Heart left ventricle (tissue), 16 donors: Measurements from ENCODE around the gene CKS1B. TPM values are rescaled to one million over a fixed set of nuclear protein-coding genes. Genes with fewer than 3 reads are reported as not detected.

ENCODE experiments used
- ATAC-seq, 4 donors: fragments of 200-7000 bp; cut with Tn5 transposase; one replicate each; pipeline ENCODE4 v1.9.1; 2020 to 2022; ENCODE audit warnings: moderate library complexity in 4 of 4, mild to moderate bottlenecking in 3 of 4, moderate number of reproducible peaks in 1 of 4
- DNase-seq, 5 donors: peaks; one replicate each; pipeline ENCODE4 v3.0.0-alpha.2; 2020
- H3K27ac ChIP-seq, 12 donors: fragments of 200-600 bp; sonication (generic) in 4 of 12; one replicate each; pipeline versions ENCODE4 v1.5.0 to v1.8.0; 2016 to 2022; ENCODE audit warnings: mild to moderate bottlenecking in 2 of 12
- H3K27me3 ChIP-seq, 9 donors: fragments of 200-600 bp; sonication (generic) in 2 of 9; one replicate each; pipeline versions ENCODE4 v1.5.1 to v1.8.0; 2016 to 2022; ENCODE audit warnings: mild to moderate bottlenecking in 3 of 9
- H3K36me3 ChIP-seq, 9 donors: fragments of 200-600 bp; sonication (generic) in 2 of 9; one replicate each; pipeline versions ENCODE4 v1.5.0 to v1.8.0; 2018 to 2022; ENCODE audit warnings: mild to moderate bottlenecking in 2 of 9
- H3K4me1 ChIP-seq, 12 donors: fragments of 200-600 bp; sonication (generic) in 4 of 12; one replicate each; pipeline versions ENCODE4 v1.5.0 to v1.8.0; 2016 to 2022; ENCODE audit warnings: mild to moderate bottlenecking in 3 of 12
- H3K4me3 ChIP-seq, 12 donors: fragments of 200-600 bp; sonication (generic) in 4 of 12; one replicate each; pipeline versions ENCODE4 v1.5.0 to v1.8.0; 2017 to 2022; ENCODE audit warnings: mild to moderate bottlenecking in 9 of 12, moderate library complexity in 4 of 12
- H3K9me3 ChIP-seq, 12 donors: fragments of 200-600 bp; sonication (generic) in 4 of 12; one replicate each; pipeline versions ENCODE4 v1.5.0 to v1.8.0; 2016 to 2022; ENCODE audit warnings: mild to moderate bottlenecking in 1 of 12
- CTCF ChIP-seq, 12 donors: fragments of 200-600 bp; sonication (generic) in 4 of 12; IDR thresholded peaks; one replicate each; pipeline versions ENCODE4 v1.5.0 to v1.8.0; 2018 to 2022; ENCODE audit warnings: antibody characterized with exemption in 12 of 12, mild to moderate bottlenecking in 5 of 12
- POLR2A ChIP-seq, 2 donors: fragments of 450-650 bp; IDR thresholded peaks; one replicate each; pipeline ENCODE4 v1.6.1; 2017; ENCODE audit warnings: antibody characterized with exemption in 2 of 2, mild to moderate bottlenecking in 2 of 2, moderate library complexity in 2 of 2
- WGBS, 4 donors: extraction: QIAGEN DNeasy Blood & Tissue Kit in 2 of 4; methylation state at CpG; one replicate each; pipeline versions ENCODE4 v1.1.5 to v1.1.7; 2013 to 2018; 5-methylcytosine and 5-hydroxymethylcytosine counted together
- intact Hi-C, 10 donors: fragments of 100-400 bp; cut with DNase I; formaldehyde crosslinking; loops; one replicate each; pipeline versions ENCODE4 v1.11.1 to v1.14.2; 2022
- microRNA-seq, 4 donors: library from miRNA; unstranded; fragments of <30 nt; microRNA quantifications; one replicate each; pipeline versions ENCODE4 to v1.2.0, GENCODE V29; 2017 to 2020
- polyA plus RNA-seq, 2 donors: library from polyadenylated mRNA; stranded (reverse); fragments of 200-250 nt; gene quantifications; one replicate each; pipeline ENCODE4 v1.2.3, GENCODE V29; 2013
- total RNA-seq, 9 donors: library from RNA; depleted of rRNA in 2 of 9; stranded (reverse); fragments of >200 nt in 2 of 9; fragmentation: NEBNext Ultra II Directional in 3 of 9; extraction: Animal tissue kit (Norgen Biotek cat#: 25700) in 3 of 9; gene quantifications; one replicate each; pipeline versions ENCODE4 v1.1.0 to v1.2.4, GENCODE V29; 2016 to 2023
- donor health status: ischemic (EF 13 %, LVEDD 7.1; RV severe dilation, severe dysfunction).
- donor health status: healthy with polysubstance abuse.
- donor health status: DM: no; HTN: yes; CAD: no.
- donor health status: DM: no; HTN: no; CAD: no.
- donor health status: ischemic (EF 25% LVEDD 6.9; RV normal size, moderate dysfunction).
- donor health status: ischemic (EF 25% LVEDD 5.7; RV mildly dilated, moderate dysfunction).
- donor health status: healthy.
- donor health status: DM: yes; HTN: yes; CAD: no.
- donor health status: ischemic (EF 35%, LVEDD 5.7; RV mildly dilated, moderate dysfunction).
- donor health status: nonischemic (EF 11% LVEDD 7.7; RV severe dilation, severe dysfunction).
- donor health status: DM: yes; HTN: yes; CAD: no.
- donor health status: PGD.
- donor health status: ischemic (EF 29% LVEDD 5.4; RV normal size, mild dysfunction).
- donor health status: nonischemic (EF 23%, LVEDD 6.1; RV moderate dilation, normal function).

Gene CKS1B
- total and polyA plus RNA-seq, 11 donors = 6.8 to 48.9 (median 16.7) TPM

GRCh38 chr1:155024315-155024714 is 49.8 kb downstream of the CKS1B start:
- Histone ChIP-seq H3K4me3 (no peak overlapping the region), H3K27me3 (no peaks in the 10 kb centered on the region), H3K36me3 (no peaks in the 10 kb centered on the region), H3K27ac (no peak overlapping the region), H3K9me3 (no peaks in the 10 kb centered on the region), H3K4me1 (peaks cover 0 to 9% (median 0%) of the 10 kb centered on the region in 12 donors)
- ATAC-seq = no peak
- TF ChIP-seq CTCF (IDR thresholded peaks at IDR 0.05) (no peak), POLR2A (IDR thresholded peaks at IDR 0.05) (no peak)
- no peak for DNase-seq
- intact Hi-C loops = no loop called here
- WGBS, 4 donors = 86 to 90% (median 89%) methylated on average over 9 of the region's 9 CpGs

GRCh38 chr1:155026154-155026553 is 51.7 kb downstream of the CKS1B start:
- no peak for DNase-seq
- no peak for TF ChIP-seq POLR2A (IDR thresholded peaks at IDR 0.05)
- no peak for TF ChIP-seq CTCF (IDR thresholded peaks at IDR 0.05)
- H3K9me3 ChIP-seq = no peaks in the 10 kb centered on the region
- no peaks in the 10 kb centered on the region for H3K36me3 ChIP-seq
- no peak overlapping the region for H3K27ac ChIP-seq
- no peak for ATAC-seq
- peaks cover 0 to 9% (median 0%) of the 10 kb centered on the region in 12 donors for H3K4me1 ChIP-seq
- H3K27me3 ChIP-seq = no peaks in the 10 kb centered on the region
- intact Hi-C loops = no loop called here
- no peak overlapping the region for H3K4me3 ChIP-seq
- WGBS, 4 donors = 69 to 73% (median 70%) methylated on average over 6 to 9 of the region's 9 CpGs

- no peak for ATAC-seq
- H3K36me3 ChIP-seq = no peaks in the 10 kb centered on the region
- DNase-seq = no peak
- TF ChIP-seq CTCF (IDR thresholded peaks at IDR 0.05) (no peak), POLR2A (IDR thresholded peaks at IDR 0.05) (no peak)
- 86 to 100% (median 90%) methylated on average over 2 to 6 of the region's 6 CpGs for WGBS, 4 donors
- H3K4me3 ChIP-seq = no peak overlapping the region
- H3K4me1 ChIP-seq = peaks cover 0 to 9% (median 0%) of the 10 kb centered on the region in 12 donors
- intact Hi-C loops = no loop called here
- H3K27ac ChIP-seq = no peak overlapping the region
- no peaks in the 10 kb centered on the region for H3K9me3 ChIP-seq
- no peaks in the 10 kb centered on the region for H3K27me3 ChIP-seq
These were observed 52.1 kb downstream of the CKS1B start for GRCh38 chr1:155026588-155026987.

Small RNA genes within 50 kb of the gene (microRNA-seq; reads per million reads assigned to microRNA genes)
- gene MIR4258 = 0 reads per million in 4 donors

Other genes with a start within 250 kb of the CKS1B start
- gene KCNN3, start 104.4 kb upstream of the CKS1B start, total RNA-seq = 1 to 10 TPM; 1.0 to 4.6 (median 3.0) TPM
- under 1 TPM; 0.42 to 0.88 TPM for gene KCNN3, start 104.4 kb upstream of the CKS1B start, polyA plus RNA-seq
- 10 to 100 TPM; 12.8 to 50.8 (median 37.5) TPM for gene PMVK, start 38.0 kb upstream of the CKS1B start, total RNA-seq
- gene PMVK, start 38.0 kb upstream of the CKS1B start, polyA plus RNA-seq = 10 to 100 TPM; 47.1 to 52.1 TPM
- gene PBXIP1, start 18.6 kb upstream of the CKS1B start, total RNA-seq = 10 to 100 TPM; 38.2 to 70.4 (median 51.7) TPM
- 10 to 100 TPM; 36.9 to 38.2 TPM for gene PBXIP1, start 18.6 kb upstream of the CKS1B start, polyA plus RNA-seq
- 10 to 100 TPM; 10.7 to 19.2 (median 16.3) TPM for gene PYGO2, start 12.9 kb upstream of the CKS1B start, total RNA-seq
- 10 to 100 TPM in 1 of 2 donors, 1 to 10 TPM in 1; 9.7 to 18.0 TPM for gene PYGO2, start 12.9 kb upstream of the CKS1B start, polyA plus RNA-seq
- 100 to 1,000 TPM in 1 of 9 donors, 10 to 100 TPM in 8; 38.8 to 115 (median 62.4) TPM for gene SHC1, start 3.9 kb upstream of the CKS1B start, total RNA-seq
- 10 to 100 TPM; 23.6 to 93.7 TPM for gene SHC1, start 3.9 kb upstream of the CKS1B start, polyA plus RNA-seq
- 10 to 100 TPM; 19.4 to 35.0 (median 27.4) TPM for gene FLAD1, start 8.7 kb downstream of the CKS1B start, total RNA-seq
- 10 to 100 TPM; 22.3 to 50.7 TPM for gene FLAD1, start 8.7 kb downstream of the CKS1B start, polyA plus RNA-seq
- not detected for gene LENEP, start 18.9 kb downstream of the CKS1B start, total RNA-seq
- not detected for gene LENEP, start 18.9 kb downstream of the CKS1B start, polyA plus RNA-seq
- 10 to 100 TPM; 29.5 to 80.0 (median 46.6) TPM for gene ZBTB7B, start 28.1 kb downstream of the CKS1B start, total RNA-seq
- 100 to 1,000 TPM in 1 of 2 donors, 10 to 100 TPM in 1; 39.2 to 103 TPM for gene ZBTB7B, start 28.1 kb downstream of the CKS1B start, polyA plus RNA-seq
- gene DCST2, start 59.1 kb downstream of the CKS1B start, total RNA-seq = under 1 TPM in 8 of 9 donors, not detected in 1; 0.14 to 0.62 (median 0.35) TPM
- under 1 TPM; 0.17 to 0.65 TPM for gene DCST2, start 59.1 kb downstream of the CKS1B start, polyA plus RNA-seq
- not detected for gene DCST1, start 59.1 kb downstream of the CKS1B start, total RNA-seq
- gene DCST1, start 59.1 kb downstream of the CKS1B start, polyA plus RNA-seq = not detected
- gene ADAM15, start 76.6 kb downstream of the CKS1B start, total RNA-seq = 100 to 1,000 TPM in 3 of 9 donors, 10 to 100 TPM in 6; 55.8 to 199 (median 67.5) TPM
- 100 to 1,000 TPM; 112 to 113 TPM for gene ADAM15, start 76.6 kb downstream of the CKS1B start, polyA plus RNA-seq
- gene EFNA4, start 89.1 kb downstream of the CKS1B start, total RNA-seq = 1 to 10 TPM; 1.1 to 3.3 (median 2.2) TPM
- gene EFNA4, start 89.1 kb downstream of the CKS1B start, polyA plus RNA-seq = 1 to 10 TPM; 2.0 to 4.8 TPM
- 1 to 10 TPM in 2 of 9 donors, under 1 TPM in 7; 0.20 to 2.4 (median 0.61) TPM for gene EFNA3, start 104.2 kb downstream of the CKS1B start, total RNA-seq
- gene EFNA3, start 104.2 kb downstream of the CKS1B start, polyA plus RNA-seq = 1 to 10 TPM in 1 of 2 donors, under 1 TPM in 1; 0.61 to 1.9 TPM
- gene EFNA1, start 153.2 kb downstream of the CKS1B start, total RNA-seq = 10 to 100 TPM; 22.8 to 51.8 (median 37.2) TPM
- 100 to 1,000 TPM in 1 of 2 donors, 10 to 100 TPM in 1; 31.6 to 103 TPM for gene EFNA1, start 153.2 kb downstream of the CKS1B start, polyA plus RNA-seq
- gene SLC50A1, start 161.2 kb downstream of the CKS1B start, total RNA-seq = 10 to 100 TPM in 4 of 9 donors, 1 to 10 TPM in 5; 5.4 to 21.7 (median 9.7) TPM
- 10 to 100 TPM; 15.7 to 36.0 TPM for gene SLC50A1, start 161.2 kb downstream of the CKS1B start, polyA plus RNA-seq
- gene DPM3, start 165.8 kb downstream of the CKS1B start, total RNA-seq = 10 to 100 TPM; 46.1 to 70.7 (median 54.4) TPM
- gene DPM3, start 165.8 kb downstream of the CKS1B start, polyA plus RNA-seq = 100 to 1,000 TPM in 1 of 2 donors, 10 to 100 TPM in 1; 75.4 to 216 TPM
- gene KRTCAP2, start 198.6 kb downstream of the CKS1B start, total RNA-seq = 100 to 1,000 TPM; 106 to 199 (median 123) TPM
- gene KRTCAP2, start 198.6 kb downstream of the CKS1B start, polyA plus RNA-seq = 100 to 1,000 TPM; 220 to 283 TPM
- under 1 TPM in 5 of 9 donors, not detected in 4; 0.08 to 0.41 (median 0.12) TPM for gene TRIM46, start 199.2 kb downstream of the CKS1B start, total RNA-seq
- under 1 TPM in 1 of 2 donors, not detected in 1; 0.04 TPM for gene TRIM46, start 199.2 kb downstream of the CKS1B start, polyA plus RNA-seq
- gene THBS3, start 233.2 kb downstream of the CKS1B start, total RNA-seq = 10 to 100 TPM in 2 of 9 donors, 1 to 10 TPM in 7; 3.0 to 22.2 (median 5.5) TPM
- 1 to 10 TPM; 2.7 to 6.8 TPM for gene THBS3, start 233.2 kb downstream of the CKS1B start, polyA plus RNA-seq
- 10 to 100 TPM; 14.1 to 32.2 (median 19.3) TPM for gene MTX1, start 234.0 kb downstream of the CKS1B start, total RNA-seq
- gene MTX1, start 234.0 kb downstream of the CKS1B start, polyA plus RNA-seq = 10 to 100 TPM; 28.1 to 37.1 TPM